Mesodermal cell (in vitro differentiated cells): ENCODE measurements around the gene MTA2.
A peak's percentile ranks its signal among the peaks of the same experiment; 100 is the strongest.
"Not testable (repeated sequence)": the region's sequence is repeated elsewhere in the genome, so short reads cannot be mapped to it uniquely, and the experiment has no call there.

Source experiments
- H3K27ac ChIP-seq: 2 replicates; pipeline ENCODE4 v1.7.0; 2013; ENCODE audit warnings: mild to moderate bottlenecking, low read depth, low read length, moderate library complexity; ENCODE audit not compliant: severe bottlenecking
- H3K36me3 ChIP-seq: 2 replicates; pipeline ENCODE4 v1.7.1; 2013; ENCODE audit warnings: mild to moderate bottlenecking, low read length, moderate library complexity; ENCODE audit not compliant: control insufficient read depth, insufficient read depth
- H3K4me1 ChIP-seq: one replicate; pipeline ENCODE4 v1.7.1; 2013; ENCODE audit warnings: mild to moderate bottlenecking, low read length; ENCODE audit not compliant: insufficient read depth, control insufficient read depth, poor library complexity, severe bottlenecking
- H3K4me3 ChIP-seq: 2 replicates; pipeline ENCODE4 v1.7.0; 2013; ENCODE audit warnings: low read length, control low read depth, mild to moderate bottlenecking; ENCODE audit not compliant: insufficient read depth, poor library complexity, severe bottlenecking; ENCODE audit errors: extremely low read depth
- H3K9me3 ChIP-seq: 2 replicates; pipeline ENCODE4 v1.7.1; 2013; ENCODE audit warnings: mild to moderate bottlenecking, low read length, moderate library complexity; ENCODE audit not compliant: control insufficient read depth
- WGBS, 2 experiments: methylation state at CpG; one replicate each; pipeline ENCODE4 v1.1.5; 2013; ENCODE audit warnings: missing lambda C conversion rate in 2 of 2; ENCODE audit not compliant: insufficient coverage in 2 of 2; 5-methylcytosine and 5-hydroxymethylcytosine counted together

MTA2 gene

DNA sequence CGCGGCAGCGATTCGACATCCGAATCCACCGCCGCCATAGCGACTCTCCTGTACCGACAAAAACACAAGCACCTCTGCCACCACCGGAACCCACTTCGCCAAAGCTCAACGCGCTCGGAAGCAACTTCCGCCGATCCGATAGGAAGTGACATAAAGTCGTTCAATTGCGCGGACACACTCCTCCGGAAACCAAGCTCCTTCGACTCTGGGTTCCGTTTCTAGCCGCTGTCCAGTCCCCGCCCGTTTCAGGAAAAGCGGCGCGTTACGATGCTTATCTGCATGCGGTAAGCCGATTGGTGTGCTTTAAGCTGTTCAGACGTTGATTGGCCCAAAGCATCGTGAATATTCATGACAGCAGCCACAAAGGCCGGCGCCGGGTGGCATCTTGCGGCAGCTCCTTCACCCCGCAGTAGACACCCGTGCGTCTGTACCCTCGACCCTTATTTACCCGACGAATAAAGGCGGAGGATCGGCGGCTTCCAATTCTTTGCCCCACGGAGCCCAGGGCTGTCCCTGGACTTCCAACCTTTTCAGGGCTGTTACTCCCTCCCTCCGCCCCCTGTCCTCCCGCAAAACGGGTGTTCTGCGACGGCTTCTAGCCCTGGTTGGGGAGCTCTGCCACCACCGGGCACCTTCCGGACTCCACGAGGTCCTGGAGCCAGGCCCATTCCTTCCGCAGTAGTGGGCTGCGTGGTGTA is 10.1 kb downstream of the MTA2 start, which contains the start of gene TUT1:
Gene TUT1, minus strand, starts transcription at position 76 of the 698 bp plus-strand sequence. Its CDS starts 38 bp downstream, at position 38.
- Histone ChIP-seq H3K4me1 (peaks cover 12% of the 10 kb centered on the region), H3K4me3 (peak within 1 kb of the TSS; percentile 93), H3K9me3 (no peaks in the 10 kb centered on the region), H3K27ac (peak within 1 kb of the TSS; percentile 91), H3K36me3 (peaks cover 66% of the 10 kb centered on the region)
- WGBS, 2 experiments, result 0 to 1% methylated on average over 38 to 52 of the region's 58 CpGs

DNA sequence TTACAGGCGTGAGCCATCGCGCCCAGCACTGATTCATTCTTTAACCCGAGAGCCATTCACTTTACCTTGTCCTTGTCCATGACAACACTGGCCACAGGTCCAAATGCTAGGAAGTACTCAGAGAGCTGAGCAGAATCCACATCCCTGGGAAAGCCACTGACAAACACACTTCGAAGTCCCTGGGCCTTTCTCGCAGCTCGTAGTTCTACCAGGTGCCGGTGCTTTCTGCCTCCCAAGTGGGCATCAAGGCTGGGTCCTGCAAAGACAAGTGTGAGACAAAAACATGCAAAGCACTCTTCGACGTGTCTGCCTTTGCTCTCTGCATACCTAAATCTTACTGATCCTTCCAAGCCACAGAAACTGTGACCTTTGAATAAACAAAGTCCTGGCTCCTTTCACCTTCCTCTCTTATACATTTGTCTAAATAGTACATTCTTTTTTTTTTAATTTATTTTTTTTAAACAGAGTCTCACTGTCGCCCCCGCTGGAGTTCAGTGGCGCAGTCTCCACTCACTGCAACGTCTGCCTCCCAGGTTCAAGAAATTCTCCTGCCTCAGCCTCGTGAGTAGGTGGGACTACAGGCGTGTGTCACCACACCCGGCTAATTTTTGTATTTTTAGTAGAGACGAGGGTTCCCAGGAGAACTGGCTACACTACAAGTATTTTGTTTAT is 12.6 kb downstream of the MTA2 start:
- peaks cover 60% of the 10 kb centered on the region for H3K36me3 ChIP-seq
- no peak overlapping the region for H3K27ac ChIP-seq
- H3K9me3 ChIP-seq, result no peaks in the 10 kb centered on the region
- peaks cover 12% of the 10 kb centered on the region for H3K4me1 ChIP-seq
- WGBS, 2 experiments, result 85 to 92% methylated on average over 10 to 15 of the region's 18 CpGs
- no peak overlapping the region for H3K4me3 ChIP-seq

DNA sequence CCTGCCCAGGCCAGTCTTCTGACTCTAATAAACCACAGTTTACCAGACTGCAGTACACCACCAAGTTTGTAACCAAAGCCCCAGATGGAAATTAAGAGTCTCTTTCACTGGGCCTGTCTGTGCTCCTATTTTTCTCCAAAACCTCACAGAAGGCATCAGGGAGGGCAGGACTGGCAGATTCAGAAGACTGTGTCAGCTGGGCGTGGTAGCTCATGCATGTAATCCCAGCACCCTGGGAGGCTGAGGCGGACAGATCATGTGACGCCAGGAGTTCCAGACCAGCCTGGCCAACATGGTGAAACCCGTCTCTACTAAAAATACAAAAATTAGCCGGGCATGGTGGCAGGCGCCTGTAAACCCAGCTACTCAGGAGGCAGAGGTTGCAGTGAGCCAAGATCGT is 16.3 kb downstream of the MTA2 start:
- not testable (repeated sequence) for H3K9me3 ChIP-seq, H3K4me1 ChIP-seq, H3K27ac ChIP-seq, H3K4me3 ChIP-seq
- WGBS, 2 experiments, result 95 to 100% methylated on average over 7 of the region's 7 CpGs
- peaks cover 75% of the 10 kb centered on the region for H3K36me3 ChIP-seq

GRCh38 chr11:62581735-62582134 is 19.9 kb downstream of the MTA2 start:
- H3K36me3 ChIP-seq, result peaks cover 78% of the 10 kb centered on the region
- not testable (repeated sequence) for H3K4me3 ChIP-seq, H3K9me3 ChIP-seq, H3K27ac ChIP-seq, H3K4me1 ChIP-seq
- 89 to 97% methylated on average over 3 to 4 of the region's 4 CpGs for WGBS, 2 experiments

DNA sequence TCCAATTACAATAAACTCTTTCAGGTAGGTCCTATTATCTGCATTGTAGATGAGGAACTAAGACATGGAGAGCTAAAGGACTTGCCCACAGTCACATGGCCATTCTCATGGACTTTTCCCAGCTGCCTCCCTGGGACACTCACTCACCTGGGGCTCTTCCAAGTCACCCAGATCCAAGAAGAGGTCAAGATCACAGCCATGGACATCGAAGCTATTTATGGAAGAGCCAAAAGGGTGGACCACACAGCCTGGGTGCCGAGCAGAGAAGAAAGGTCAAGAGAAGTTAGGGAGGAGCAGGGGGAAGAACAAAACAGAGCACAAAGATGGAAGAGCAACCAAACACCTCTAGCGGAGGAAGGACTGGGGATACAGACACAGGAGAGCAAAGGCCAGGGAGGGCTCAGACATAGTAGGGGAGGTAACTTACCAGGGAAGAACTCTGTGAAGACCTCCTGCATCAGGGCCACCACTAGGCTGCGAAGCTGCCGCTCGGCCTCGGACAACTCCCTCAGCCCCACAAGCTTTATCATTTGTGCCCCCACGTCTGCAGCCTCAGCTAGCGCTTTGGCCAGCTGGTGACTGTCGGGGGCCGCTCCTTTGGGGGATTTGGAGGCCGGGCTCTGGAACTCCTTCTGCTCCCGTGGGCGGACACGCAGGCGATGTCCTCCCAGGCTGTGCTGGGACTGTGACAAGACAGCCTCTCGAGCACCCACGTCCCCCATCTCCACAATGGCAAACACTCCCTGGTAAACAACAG is 20.5 kb downstream of the MTA2 start:
- WGBS, 2 experiments, result 93 to 98% methylated on average over 12 to 15 of the region's 18 CpGs
- peaks cover 79% of the 10 kb centered on the region for H3K36me3 ChIP-seq

DNA sequence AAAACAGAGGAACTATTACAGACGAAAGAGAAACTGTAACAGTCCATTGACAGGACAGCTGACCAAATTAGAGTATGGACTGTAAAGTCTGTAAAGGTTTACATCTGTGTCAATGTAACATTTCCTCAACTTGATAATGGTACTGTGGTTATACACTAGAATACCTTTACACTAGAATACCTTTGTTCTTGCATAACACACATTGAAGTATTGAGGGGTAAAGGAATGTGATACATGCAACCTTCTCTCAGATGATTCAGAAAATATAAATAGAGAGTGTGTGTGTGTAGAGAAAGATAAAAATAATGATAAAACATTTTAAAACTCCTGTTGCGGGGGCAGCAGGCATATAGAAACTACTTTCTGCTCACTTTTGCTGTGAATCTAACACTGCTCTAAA is 22.4 kb downstream of the MTA2 start:
- WGBS, 2 experiments, result 88% methylated on average over 1 of the region's 2 CpGs; no CpG with 5 or more reads in 1 of the 2 experiments
- no peaks in the 10 kb centered on the region for H3K9me3 ChIP-seq
- H3K36me3 ChIP-seq, result peaks cover 79% of the 10 kb centered on the region

More for the DNA sequence above, 20.5 kb downstream of the MTA2 start:
- Histone ChIP-seq H3K4me3 (no peak overlapping the region), H3K9me3 (no peaks in the 10 kb centered on the region), H3K4me1 (no peaks in the 10 kb centered on the region), H3K27ac (no peak overlapping the region)

GRCh38 chr11:62578541-62578940 is 23.1 kb downstream of the MTA2 start:
- no peak overlapping the region for H3K4me3 ChIP-seq
- peaks cover 9% of the 10 kb centered on the region for H3K4me1 ChIP-seq
- H3K36me3 ChIP-seq, result peaks cover 72% of the 10 kb centered on the region
- H3K9me3 ChIP-seq, result no peaks in the 10 kb centered on the region
- 99 to 100% methylated on average over 8 to 9 of the region's 11 CpGs for WGBS, 2 experiments
- no peak overlapping the region for H3K27ac ChIP-seq

More for the DNA sequence above, 22.4 kb downstream of the MTA2 start:
- no peak overlapping the region for H3K4me3 ChIP-seq
- H3K4me1 ChIP-seq, result peaks cover 9% of the 10 kb centered on the region
- H3K27ac ChIP-seq, result no peak overlapping the region

DNA sequence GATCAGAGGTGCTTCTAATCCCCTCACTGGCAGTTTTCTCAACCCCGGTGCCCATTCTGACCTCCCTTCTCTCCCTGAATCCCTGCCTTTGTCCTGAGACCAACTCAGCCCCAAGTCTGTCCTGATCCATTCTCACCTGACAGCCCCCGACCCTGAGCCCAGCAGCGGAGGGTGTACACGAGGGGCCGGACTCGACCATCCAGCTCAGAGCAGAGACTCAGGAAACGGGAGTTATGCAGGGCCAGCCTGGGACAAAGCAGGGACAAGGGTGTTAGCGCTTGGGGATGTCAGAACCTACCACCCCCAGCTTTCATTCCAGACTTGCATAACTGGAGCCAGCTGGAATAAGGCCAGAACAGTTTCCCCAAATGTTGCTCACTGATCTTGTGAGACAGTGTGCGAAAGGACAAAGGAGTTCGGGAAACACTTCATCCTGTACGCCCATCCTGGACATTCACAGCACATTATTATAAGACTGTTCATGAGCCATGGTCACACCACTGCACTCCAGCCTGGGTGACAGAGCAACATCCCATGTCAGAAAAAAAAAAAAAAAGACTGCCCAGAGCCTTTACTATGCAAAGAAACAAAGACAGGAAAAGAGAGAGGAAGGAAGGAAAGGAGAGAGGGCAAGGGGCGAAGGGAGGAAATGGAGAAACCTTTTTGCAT is 24.5 kb downstream of the MTA2 start:
- H3K36me3 ChIP-seq, result peaks cover 68% of the 10 kb centered on the region
- H3K9me3 ChIP-seq, result no peaks in the 10 kb centered on the region
- peak overlapping the region; percentile 30 for H3K27ac ChIP-seq

DNA sequence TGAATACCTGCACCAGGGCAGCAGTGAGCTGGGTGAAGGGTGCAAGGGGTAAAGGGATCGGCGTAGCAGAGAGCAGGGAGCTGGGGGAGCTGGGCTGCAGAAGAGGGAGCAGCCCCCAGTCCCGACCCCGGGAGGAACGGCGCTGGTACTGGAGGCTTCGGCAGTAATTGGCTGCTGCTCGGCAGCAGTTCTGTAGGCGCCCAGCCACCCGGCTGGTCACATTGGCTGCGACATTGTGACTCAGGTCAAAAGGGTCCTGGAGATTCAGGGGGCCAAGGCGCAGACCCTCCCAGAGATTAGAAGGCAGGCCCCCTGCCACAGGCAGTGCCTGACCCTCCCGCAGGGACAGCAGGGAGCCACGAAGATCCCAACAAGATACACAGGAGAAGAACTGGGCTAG is 25.8 kb downstream of the MTA2 start:
- peaks cover 25% of the 10 kb centered on the region for H3K4me1 ChIP-seq
- no peaks in the 10 kb centered on the region for H3K9me3 ChIP-seq
- peaks cover 70% of the 10 kb centered on the region for H3K36me3 ChIP-seq
- no peak overlapping the region for H3K27ac ChIP-seq
- WGBS, 2 experiments, result 93 to 95% methylated on average over 11 to 13 of the region's 14 CpGs
- H3K4me3 ChIP-seq, result no peak overlapping the region

More for the DNA sequence above, 24.5 kb downstream of the MTA2 start:
- 96 to 97% methylated on average over 7 to 10 of the region's 12 CpGs for WGBS, 2 experiments
- Histone ChIP-seq H3K4me3 (no peak overlapping the region), H3K4me1 (peaks cover 13% of the 10 kb centered on the region)

- Histone ChIP-seq H3K9me3 (no peaks in the 10 kb centered on the region), H3K27ac (peak overlapping the region; percentile 1), H3K36me3 (peaks cover 70% of the 10 kb centered on the region), H3K4me3 (peak overlapping the region; percentile 100), H3K4me1 (peaks cover 25% of the 10 kb centered on the region)
- WGBS, 2 experiments, result 86 to 89% methylated on average over 15 to 17 of the region's 17 CpGs
Observed at GRCh38 chr11:62575156-62575555, 26.5 kb downstream of the MTA2 start.
